GM12878 (cell line): ENCODE results near the gene CYB561A3. TPM values are rescaled to one million over a fixed set of nuclear protein-coding genes. Genes with fewer than 3 reads are reported as not detected.

Source experiments
- BHLHE40 ChIP-seq, 2 experiments: fragments of 450-650 bp in 1 of 2; IDR thresholded peaks; 2 replicates each; pipeline ENCODE4 v1.6.1; 2011 to 2017; ENCODE audit warnings: low read depth in 2 of 2, borderline replicate concordance in 1 of 2, improper control_type of control experiment in 1 of 2, low read length in 1 of 2, mild to moderate bottlenecking in 1 of 2
- CHD4 ChIP-seq: fragments of 200-600 bp; sonication (generic); IDR thresholded peaks from 2 replicates; pipeline ENCODE4 v1.6.1; 2016; ENCODE audit warnings: mild to moderate bottlenecking
- E4F1 ChIP-seq: fragments of 450-650 bp; IDR thresholded peaks from 2 replicates; pipeline ENCODE4 v1.6.1; 2018; ENCODE audit warnings: borderline replicate concordance, mild to moderate bottlenecking; ENCODE audit not compliant: partially characterized antibody
- HDAC6 ChIP-seq: fragments of 200-600 bp; sonication (generic); IDR thresholded peaks from one replicate; pipeline ENCODE4 v1.8.0; 2017; ENCODE audit warnings: antibody characterized with exemption; ENCODE audit not compliant: unreplicated experiment
- IKZF1 ChIP-seq: fragments of 450-650 bp; conservative IDR thresholded peaks from 2 replicates; pipeline ENCODE4 v1.6.1; 2017; ENCODE audit warnings: antibody characterized with exemption, mild to moderate bottlenecking
- MEF2A ChIP-seq: IDR thresholded peaks from 2 replicates; pipeline ENCODE4 v1.6.1; 2011; ENCODE audit warnings: low read depth, mild to moderate bottlenecking, low read length, moderate library complexity; ENCODE audit not compliant: insufficient read depth
- RUNX3 ChIP-seq: IDR thresholded peaks from 2 replicates; pipeline ENCODE4 v1.6.1; 2012; ENCODE audit warnings: low read length, inconsistent platforms
- SMAD5 ChIP-seq: IDR thresholded peaks from 2 replicates; pipeline ENCODE4 v1.6.1; 2016; ENCODE audit warnings: antibody characterized with exemption, low read depth
- STAT3 ChIP-seq: IDR thresholded peaks from 2 replicates; pipeline ENCODE4 v1.6.1; 2011; ENCODE audit warnings: low read depth, low read length, improper control_type of control experiment
- TAF1 ChIP-seq: IDR thresholded peaks from 2 replicates; pipeline ENCODE4 v1.6.1; 2011; ENCODE audit warnings: mild to moderate bottlenecking, low read depth, low read length, borderline replicate concordance
- polyA plus RNA-seq, 11 experiments: library from polyadenylated mRNA; depleted of rRNA in 4 of 11; unstranded in 6 of 11; stranded (reverse) in 5 of 11; fragments of >200 nt; fragmentation: Nextera tagmentation in 4 of 11; fragmentation: Illumina TruSeq in 1 of 11; extraction: Ambion mirVana in 4 of 11; extraction: Trizol in 1 of 11; gene quantifications; 1 replicate in 1 of 11; 2 replicates in 10 of 11; pipeline versions ENCODE4 v1.2.1 to v1.2.3, GENCODE V29; 2011 to 2016; ENCODE audit warnings: inconsistent platforms in 2 of 11, missing spikeins in 2 of 11, low read depth in 1 of 11
- total RNA-seq, 4 experiments: library from RNA; depleted of rRNA in 3 of 4; stranded (reverse); fragments of >200 nt in 3 of 4; fragmentation: Illumina TruSeq in 1 of 4; extraction: Trizol in 1 of 4; gene quantifications; 2 replicates each; pipeline versions ENCODE4 v1.2.1 to v1.2.3, GENCODE V29; 2013 to 2021

The CYB561A3 gene
- total and polyA plus RNA-seq, 10 of the 15 experiments (the other 5 are each of a cell fraction or from before 2014, with no cell fraction given): 40.1 to 169 (median 74.4) TPM

- TF ChIP-seq SMAD5 (no peak), IKZF1 (no peak), BHLHE40 (IDR thresholded peaks at IDR 0.05; ENCODE audit: borderline replicate concordance in 1 of 2, low read depth in 2 of 2, low read length in 1 of 2) (no peak), STAT3 (no peak), HDAC6 (no peak), RUNX3 (no peak), E4F1 (no peak), TAF1 (no peak), CHD4 (no peak), MEF2A (no peak)
These were observed 17.6 kb downstream of the CYB561A3 start (continued) for GRCh38 chr11:61343792-61344745.
